H1 (cell line): ENCODE measurements around the gene C9. TPM values are rescaled to one million over a fixed set of nuclear protein-coding genes. Genes with fewer than 3 reads are reported as not detected.

ENCODE experiments used
- CTCF ChIA-PET: fragments of 300-600 bp; sonication (Branson Sonifier 250); formaldehyde crosslinking; loops from one replicate; lab custom pipeline; 2021; ENCODE audit not compliant: partially characterized antibody; lab: Charles Lee
- POLR2A ChIA-PET: fragments of 300-600 bp; sonication (Branson Sonifier 250); formaldehyde crosslinking; loops from one replicate; lab custom pipeline; 2021; ENCODE audit warnings: inconsistent platforms; ENCODE audit not compliant: partially characterized antibody; lab: Charles Lee
- DNase-seq, 2 experiments: peaks; one replicate each; pipeline versions ENCODE4 v3.0.0 to v3.0.0-alpha.2; 2010 to 2022; ENCODE audit warnings: low spot score in 2 of 2, low read depth in 1 of 2, mixed read lengths in 1 of 2
- FAIRE-seq: peaks from 2 replicates; lab custom pipeline; 2011; peaks lifted over from hg19 to GRCh38; lab: Jason Lieb, UNC
- H2AFZ ChIP-seq: 2 replicates; pipeline ENCODE4 v1.8.1; 2012; ENCODE audit warnings: low read length, inconsistent platforms
- H2AK5ac ChIP-seq: 2 replicates; pipeline ENCODE4 v1.6.1; 2013; ENCODE audit warnings: low read depth, low read length
- H2BK120ac ChIP-seq: replicated peaks from 2 replicates; pipeline ENCODE3; 2013; ENCODE audit warnings: low read depth, low read length, inconsistent platforms
- H2BK12ac ChIP-seq: 2 replicates; pipeline ENCODE4 v1.6.1; 2013; ENCODE audit warnings: low read depth, low read length
- H2BK15ac ChIP-seq: 2 replicates; pipeline ENCODE4 v1.6.1; 2013; ENCODE audit warnings: low read length
- H2BK20ac ChIP-seq: 2 replicates; pipeline ENCODE4 v1.6.1; 2013; ENCODE audit warnings: low read length
- H2BK5ac ChIP-seq: 2 replicates; pipeline ENCODE4 v1.6.1; 2013; ENCODE audit warnings: low read depth, low read length
- H3K14ac ChIP-seq: 2 replicates; pipeline ENCODE4 v1.6.1; 2013; ENCODE audit warnings: inconsistent platforms; ENCODE audit not compliant: insufficient read length
- H3K18ac ChIP-seq: 2 replicates; pipeline ENCODE4 v1.6.1; 2013; ENCODE audit warnings: low read length; ENCODE audit errors: extremely low read depth
- H3K23ac ChIP-seq: 2 replicates; pipeline ENCODE4 v1.6.1; 2013; ENCODE audit warnings: inconsistent platforms; ENCODE audit not compliant: insufficient read length
- H3K23me2 ChIP-seq: 2 replicates; pipeline ENCODE4 v1.6.1; 2013; ENCODE audit warnings: low read depth, low read length
- H3K27ac ChIP-seq: 2 replicates; pipeline ENCODE4 v1.6.1; 2011; ENCODE audit warnings: low read depth, low read length, inconsistent platforms
- H3K27me3 ChIP-seq, 4 experiments: replicated peaks in 1 of 4; 1 replicate in 1 of 4; 2 replicates in 3 of 4; pipeline versions ENCODE4 v1.6.1 to v1.8.1; 2011 to 2013; ENCODE audit warnings: low read length in 3 of 4, mild to moderate bottlenecking in 3 of 4, inconsistent platforms in 2 of 4, mixed read lengths in 2 of 4, moderate library complexity in 1 of 4; ENCODE audit not compliant: control insufficient read depth in 3 of 4, insufficient read depth in 3 of 4; ENCODE audit errors: extremely low read depth in 1 of 4
- H3K36me3 ChIP-seq, 4 experiments: 2 replicates each; pipeline versions ENCODE4 v1.6.1 to v1.8.1; 2011 to 2013; ENCODE audit warnings: mild to moderate bottlenecking in 4 of 4, low read length in 3 of 4, moderate library complexity in 2 of 4, control low read depth in 1 of 4, inconsistent platforms in 1 of 4; ENCODE audit not compliant: insufficient read depth in 4 of 4, control insufficient read depth in 2 of 4
- H3K4ac ChIP-seq: replicated peaks from 2 replicates; pipeline ENCODE3; 2013; ENCODE audit warnings: low read length, low read depth, mixed read lengths, inconsistent platforms; ENCODE audit not compliant: insufficient read length
- H3K4me1 ChIP-seq, 4 experiments: replicated peaks in 1 of 4; 1 replicate in 1 of 4; 2 replicates in 3 of 4; pipeline versions ENCODE4 v1.6.1 to v1.8.1; 2011 to 2013; ENCODE audit warnings: low read length in 3 of 4, inconsistent platforms in 2 of 4, mixed read lengths in 1 of 4; ENCODE audit not compliant: insufficient read depth in 4 of 4, control insufficient read depth in 3 of 4
- H3K4me2 ChIP-seq, 2 experiments: 2 replicates each; pipeline versions ENCODE4 v1.6.1 to v1.8.1; 2011 to 2013; ENCODE audit warnings: low read depth in 2 of 2, low read length in 2 of 2, control low read depth in 1 of 2, inconsistent platforms in 1 of 2, mild to moderate bottlenecking in 1 of 2; ENCODE audit not compliant: insufficient read depth in 1 of 2
- H3K4me3 ChIP-seq, 4 experiments: fragments of 200-600, 300-600 bp in 1 of 4; sonication (generic), shearing (Covaris generic), sonication (Bioruptor Twin) in 1 of 4; 2 replicates each; pipeline versions ENCODE4 v1.5.1 to v1.8.1; 2011 to 2016; ENCODE audit warnings: low read length in 4 of 4, low read depth in 3 of 4, control low read depth in 2 of 4, inconsistent platforms in 2 of 4, mild to moderate bottlenecking in 2 of 4, mixed read lengths in 1 of 4, moderate library complexity in 1 of 4; ENCODE audit not compliant: insufficient read depth in 2 of 4; ENCODE audit errors: extremely low read depth in 1 of 4
- H3K56ac ChIP-seq: replicated peaks from 2 replicates; pipeline ENCODE3; 2013; ENCODE audit warnings: low read depth, mild to moderate bottlenecking, mixed read lengths, low read length, inconsistent platforms; ENCODE audit not compliant: insufficient read length
- H3K79me1 ChIP-seq: 2 replicates; pipeline ENCODE4 v1.6.1; 2013; ENCODE audit warnings: low read depth, low read length, control low read depth
- H3K79me2 ChIP-seq, 2 experiments: 2 replicates each; pipeline versions ENCODE4 v1.6.1 to v1.8.1; 2012 to 2013; ENCODE audit warnings: low read length in 2 of 2, mild to moderate bottlenecking in 2 of 2, inconsistent platforms in 1 of 2; ENCODE audit not compliant: insufficient read depth in 2 of 2, control insufficient read depth in 1 of 2
- H3K9ac ChIP-seq, 4 experiments: replicated peaks in 1 of 4; 1 replicate in 1 of 4; 2 replicates in 3 of 4; pipeline versions ENCODE4 v1.6.1 to v1.8.1; 2011 to 2013; ENCODE audit warnings: low read depth in 3 of 4, low read length in 3 of 4, control low read depth in 2 of 4, mild to moderate bottlenecking in 2 of 4, moderate library complexity in 2 of 4, inconsistent platforms in 1 of 4; ENCODE audit errors: extremely low read depth in 1 of 4
- H3K9me3 ChIP-seq, 2 experiments: 2 replicates each; pipeline versions ENCODE4 v1.6.1 to v1.8.1; 2012 to 2013; ENCODE audit warnings: mild to moderate bottlenecking in 2 of 2, moderate library complexity in 2 of 2, control low read depth in 1 of 2, inconsistent platforms in 1 of 2, low read depth in 1 of 2, low read length in 1 of 2, mixed read lengths in 1 of 2; ENCODE audit not compliant: insufficient read depth in 2 of 2
- H4K20me1 ChIP-seq, 2 experiments: replicated peaks in 1 of 2; 2 replicates each; pipeline versions ENCODE3 to v1.8.1; 2011 to 2013; ENCODE audit warnings: inconsistent platforms in 2 of 2, low read length in 2 of 2, mild to moderate bottlenecking in 1 of 2; ENCODE audit not compliant: insufficient read depth in 2 of 2, control insufficient read depth in 1 of 2
- H4K5ac ChIP-seq: 2 replicates; pipeline ENCODE4 v1.6.1; 2013; ENCODE audit warnings: low read length, low read depth, mixed read lengths, inconsistent platforms; ENCODE audit not compliant: insufficient read length
- H4K8ac ChIP-seq: 2 replicates; pipeline ENCODE4 v1.8.0; 2013; ENCODE audit warnings: mild to moderate bottlenecking, moderate library complexity, low read length, inconsistent platforms; ENCODE audit not compliant: insufficient read depth; ENCODE audit errors: extremely low read depth
- H4K91ac ChIP-seq: replicated peaks from 2 replicates; pipeline ENCODE3; 2013; ENCODE audit warnings: low read length, mixed read lengths, inconsistent platforms; ENCODE audit not compliant: insufficient read length
- JUN ChIP-seq: IDR thresholded peaks from 2 replicates; pipeline ENCODE4 v1.6.1; 2011; ENCODE audit warnings: low read depth, mild to moderate bottlenecking, improper control_type of control experiment, low read length
- NANOG ChIP-seq: IDR thresholded peaks from 2 replicates; pipeline ENCODE4 v1.6.1; 2011; ENCODE audit warnings: low read length, low read depth, mild to moderate bottlenecking, inconsistent platforms; ENCODE audit not compliant: insufficient read depth, poor library complexity, severe bottlenecking
- POLR2A ChIP-seq, 2 experiments: IDR thresholded peaks; 1 replicate in 1 of 2; 2 replicates in 1 of 2; pipeline ENCODE4 v1.6.1; 2011; ENCODE audit warnings: low read depth in 2 of 2, low read length in 2 of 2, mild to moderate bottlenecking in 2 of 2; ENCODE audit errors: control extremely low read depth in 1 of 2
- SRF ChIP-seq: IDR thresholded peaks from 2 replicates; pipeline ENCODE4 v1.6.1; 2011; ENCODE audit warnings: mild to moderate bottlenecking, low read depth, low read length, moderate library complexity
- WGBS, 2 experiments: shearing (Covaris generic) in 1 of 2; methylation state at CpG; one replicate each; pipeline versions ENCODE4 v1.1.6 to v1.1.7; 2013 to 2015; ENCODE audit warnings: low lambda C conversion rate in 2 of 2, mixed read lengths in 2 of 2, inconsistent platforms in 1 of 2, low coverage in 1 of 2, missing lambda C conversion rate in 1 of 2; ENCODE audit not compliant: insufficient replicate concordance in 2 of 2, insufficient coverage in 1 of 2, insufficient read length in 1 of 2; ENCODE audit errors: extremely low coverage in 1 of 2, missing lambda C conversion rate in 1 of 2; 5-methylcytosine and 5-hydroxymethylcytosine counted together
- polyA plus RNA-seq, 7 experiments: library from polyadenylated mRNA; depleted of rRNA in 3 of 7; stranded (reverse) in 5 of 7; unstranded in 2 of 7; fragments of >200 nt in 5 of 7; fragments of 200-250 nt in 2 of 7; gene quantifications; 1 replicate in 5 of 7; 2 replicates in 1 of 7; 4 replicates in 1 of 7; pipeline versions ENCODE4 v1.2.1 to v1.2.3, GENCODE V29; 2011 to 2013; ENCODE audit warnings: missing spikeins in 2 of 7, mixed read lengths in 2 of 7
- total RNA-seq: library from RNA; stranded (reverse); fragmentation: NEBNext Ultra II Directional; extraction: Animal tissue kit (Norgen Biotek cat#: 25700); gene quantifications from 2 replicates; pipeline ENCODE4 v1.2.1, GENCODE V29; 2021

The C9 gene
- total and polyA plus RNA-seq, 2 of the 8 experiments (the other 6 are each of a cell fraction or from before 2014, with no cell fraction given), result not detected

GRCh38 chr5:39273314-39273954 lies 90.9 kb downstream of the C9 start:
- Histone ChIP-seq H4K91ac (no peak overlapping the region), H2AFZ (no peak overlapping the region), H2BK15ac (no peak overlapping the region), H2BK12ac (no peak overlapping the region), H2BK20ac (no peak overlapping the region), H3K56ac (no peak overlapping the region), H3K14ac (no peak overlapping the region), H3K36me3 (no peaks in the 10 kb centered on the region), H3K23me2 (no peaks in the 10 kb centered on the region), H3K79me1 (no peaks in the 10 kb centered on the region), H4K5ac (no peak overlapping the region), H4K20me1 (no peaks in the 10 kb centered on the region), H3K27ac (no peak overlapping the region), H3K27me3 (no peaks in the 10 kb centered on the region), H3K79me2 (no peaks in the 10 kb centered on the region), H3K4me3 (no peak overlapping the region), H2BK5ac (no peak overlapping the region), H3K9me3 (no peaks in the 10 kb centered on the region), H3K4ac (no peak overlapping the region), H3K9ac (no peak overlapping the region), H2BK120ac (no peak overlapping the region), H3K4me2 (no peak overlapping the region), H2AK5ac (no peak overlapping the region), H3K23ac (no peak overlapping the region), H3K18ac (no peak overlapping the region), H3K4me1 (no peaks in the 10 kb centered on the region), H4K8ac (no peak overlapping the region)
- CTCF ChIA-PET, result interaction anchor here (1.3 kb wide), 1 partner anchor 56 kb away, joined by 5 read pairs; no protein-coding TSS in a partner anchor
- DNase-seq, result no peak
- TF ChIP-seq JUN (no peak), SRF (no peak), NANOG (no peak), POLR2A (IDR thresholded peaks at IDR 0.05; ENCODE audit: control extremely low read depth in 1 of 2, low read depth in 2 of 2, low read length in 2 of 2) (no peak)
- POLR2A ChIA-PET, result no interaction called here
- FAIRE-seq, result no peak
- 88% methylated on average over 2 of the region's 2 CpGs; no CpG with 5 or more reads in 1 of the 2 experiments for WGBS, 2 experiments
